Measurements from ENCODE around the gene CPPED1. TPM values are rescaled to one million over a fixed set of nuclear protein-coding genes. Genes with fewer than 3 reads are reported as not detected.
A peak's percentile ranks its signal among the peaks of the same experiment; 100 is the strongest.

The CPPED1 gene
- total RNA-seq, 1 donor, result 21.4 TPM

DNA sequence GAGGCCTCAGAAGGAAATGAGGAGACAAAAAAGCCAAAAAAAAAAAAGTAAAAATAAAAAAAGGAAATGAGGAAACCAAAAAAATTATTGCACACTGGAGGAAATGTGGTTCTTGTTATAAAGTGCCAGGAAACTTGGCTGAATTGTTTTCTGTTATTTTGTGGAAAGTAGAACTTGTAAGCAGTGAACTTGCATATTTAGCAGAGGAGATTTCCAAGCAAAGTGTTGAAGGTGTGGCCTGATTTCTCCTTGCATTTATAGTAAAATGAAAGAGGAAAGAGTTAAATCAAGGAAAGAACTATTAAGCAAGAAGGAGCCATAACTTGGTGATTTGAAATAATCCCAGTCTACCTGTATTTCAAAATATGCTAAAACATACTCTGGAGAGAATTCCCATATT lies 34.1 kb upstream of the CPPED1 start:
- TF ChIP-seq CTCF (IDR thresholded peaks at IDR 0.05; ENCODE audit: extremely low read depth, low read depth, low read length), result no peak
- DNase-seq (ENCODE audit: insufficient read length, low spot score, missing footprints), result peak; percentile 4

GRCh38 chr16:12837291-12837690 lies 33.6 kb upstream of the CPPED1 start:
- no peak overlapping the region for H2AFZ ChIP-seq (ENCODE audit: low read length)
- TF ChIP-seq CTCF (IDR thresholded peaks at IDR 0.05; ENCODE audit: extremely low read depth, low read depth, low read length), result no peak

More for the DNA sequence above, 34.1 kb upstream of the CPPED1 start:
- no peaks in the 10 kb centered on the region for H3K36me3 ChIP-seq (ENCODE audit: insufficient read depth, low read length)
- no peaks in the 10 kb centered on the region for H3K79me2 ChIP-seq (ENCODE audit: insufficient read depth, low read length)
- H3K27ac ChIP-seq (ENCODE audit: low read depth, low read length), result no peak overlapping the region
- no peaks in the 10 kb centered on the region for H3K27me3 ChIP-seq (ENCODE audit: insufficient read depth, low read length)
- H3K4me1 ChIP-seq (ENCODE audit: insufficient read depth, low read length), result no peaks in the 10 kb centered on the region
- H3K4me2 ChIP-seq (ENCODE audit: insufficient read depth, low read length), result no peak overlapping the region
- H4K20me1 ChIP-seq (ENCODE audit: insufficient read depth, low read length), result no peaks in the 10 kb centered on the region
- H3K4me3 ChIP-seq (ENCODE audit: insufficient read depth, low read length), result no peak overlapping the region
- no peak overlapping the region for H2AFZ ChIP-seq (ENCODE audit: low read length)
- no peaks in the 10 kb centered on the region for H3K9me3 ChIP-seq (ENCODE audit: low read depth, low read length)

DNA sequence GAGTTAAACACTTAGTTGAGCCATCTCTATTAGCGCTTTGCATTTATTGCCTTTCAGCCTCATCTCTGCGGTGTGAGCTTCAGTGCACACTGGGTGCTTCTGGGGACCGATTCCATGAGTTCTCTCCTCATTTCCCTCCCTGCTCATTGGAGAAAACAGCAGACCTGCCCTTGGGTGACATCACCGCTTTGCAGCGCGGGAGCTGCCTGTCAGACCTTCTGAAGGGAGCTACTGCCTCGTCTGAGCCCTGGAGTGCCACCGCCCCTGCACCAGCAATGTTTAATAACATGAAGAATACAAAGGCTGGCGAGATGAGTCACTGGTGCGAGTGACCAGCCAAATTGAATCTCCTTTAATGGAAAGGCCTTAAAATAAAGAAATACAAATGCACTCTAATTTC lies 30.2 kb upstream of the CPPED1 start:
- H3K27ac ChIP-seq (ENCODE audit: low read depth, low read length), result no peak overlapping the region
- no peaks in the 10 kb centered on the region for H3K4me1 ChIP-seq (ENCODE audit: insufficient read depth, low read length)
- DNase-seq (ENCODE audit: insufficient read length, low spot score, missing footprints), result no peak
- H3K79me2 ChIP-seq (ENCODE audit: insufficient read depth, low read length), result no peaks in the 10 kb centered on the region
- H3K4me3 ChIP-seq (ENCODE audit: insufficient read depth, low read length), result no peak overlapping the region
- H2AFZ ChIP-seq (ENCODE audit: low read length), result no peak overlapping the region
- H4K20me1 ChIP-seq (ENCODE audit: insufficient read depth, low read length), result no peaks in the 10 kb centered on the region
- no peaks in the 10 kb centered on the region for H3K27me3 ChIP-seq (ENCODE audit: insufficient read depth, low read length)
- H3K4me2 ChIP-seq (ENCODE audit: insufficient read depth, low read length), result no peak overlapping the region
- no peaks in the 10 kb centered on the region for H3K9me3 ChIP-seq (ENCODE audit: low read depth, low read length)
- TF ChIP-seq CTCF (IDR thresholded peaks at IDR 0.05; ENCODE audit: extremely low read depth, low read depth, low read length), result no peak
- H3K36me3 ChIP-seq (ENCODE audit: insufficient read depth, low read length), result no peaks in the 10 kb centered on the region

More at GRCh38 chr16:12837291-12837690, 33.6 kb upstream of the CPPED1 start:
- Histone ChIP-seq H3K36me3 (ENCODE audit: insufficient read depth, low read length) (no peaks in the 10 kb centered on the region), H3K9me3 (ENCODE audit: low read depth, low read length) (no peaks in the 10 kb centered on the region), H3K4me2 (ENCODE audit: insufficient read depth, low read length) (no peak overlapping the region), H4K20me1 (ENCODE audit: insufficient read depth, low read length) (no peaks in the 10 kb centered on the region), H3K27me3 (ENCODE audit: insufficient read depth, low read length) (no peaks in the 10 kb centered on the region), H3K27ac (ENCODE audit: low read depth, low read length) (no peak overlapping the region), H3K4me1 (ENCODE audit: insufficient read depth, low read length) (no peaks in the 10 kb centered on the region), H3K79me2 (ENCODE audit: insufficient read depth, low read length) (no peaks in the 10 kb centered on the region), H3K4me3 (ENCODE audit: insufficient read depth, low read length) (no peak overlapping the region)
- no peak for DNase-seq (ENCODE audit: insufficient read length, low spot score, missing footprints)

GRCh38 chr16:12829096-12829888 lies 25.6 kb upstream of the CPPED1 start:
- H3K36me3 ChIP-seq (ENCODE audit: insufficient read depth, low read length), result no peaks in the 10 kb centered on the region
- H3K4me2 ChIP-seq (ENCODE audit: insufficient read depth, low read length), result no peak overlapping the region
- no peaks in the 10 kb centered on the region for H4K20me1 ChIP-seq (ENCODE audit: insufficient read depth, low read length)
- no peaks in the 10 kb centered on the region for H3K27me3 ChIP-seq (ENCODE audit: insufficient read depth, low read length)
- no peak overlapping the region for H2AFZ ChIP-seq (ENCODE audit: low read length)
- peak; percentile 27 for DNase-seq (ENCODE audit: insufficient read length, low spot score, missing footprints)
- no peaks in the 10 kb centered on the region for H3K79me2 ChIP-seq (ENCODE audit: insufficient read depth, low read length)
- H3K9me3 ChIP-seq (ENCODE audit: low read depth, low read length), result no peaks in the 10 kb centered on the region
- no peak overlapping the region for H3K4me3 ChIP-seq (ENCODE audit: insufficient read depth, low read length)
- no peaks in the 10 kb centered on the region for H3K4me1 ChIP-seq (ENCODE audit: insufficient read depth, low read length)
- no peak for TF ChIP-seq CTCF (IDR thresholded peaks at IDR 0.05; ENCODE audit: extremely low read depth, low read depth, low read length)
- no peak overlapping the region for H3K27ac ChIP-seq (ENCODE audit: low read depth, low read length)
